GM12878 (cell line): Measurements from ENCODE around the gene TUNAR. TPM values are rescaled to one million over a fixed set of nuclear protein-coding genes. Genes with fewer than 3 reads are reported as not detected.

Experiments used
- ATAC-seq: fragments of 200-7000 bp; cut with Tn5 transposase; 3 replicates; pipeline ENCODE4 v1.9.1; 2020; ENCODE audit warnings: mild to moderate bottlenecking, moderate library complexity
- BruUV-seq: library from RNA; stranded (reverse); fragments of 400-500 nt; replicated peaks from 2 replicates; lab custom pipeline; 2021; lab: Mats Ljungman, UMichigan
- CTCF ChIA-PET: fragments of 300-600 bp; sonication (Branson Sonifier 250); formaldehyde crosslinking; extraction: SDS; loops from one replicate; lab custom pipeline; 2021; ENCODE audit warnings: inconsistent platforms; lab: Yijun Ruan, JAX
- POLR2A ChIA-PET: fragments of 350-600 bp; formaldehyde crosslinking; extraction: SDS; loops from one replicate; lab custom pipeline; 2021; ENCODE audit warnings: inconsistent platforms; lab: Charles Lee
- RAD21 ChIA-PET: fragments of 300-600 bp; sonication (Branson Sonifier 250); formaldehyde crosslinking; loops from one replicate; lab custom pipeline; 2023; ENCODE audit warnings: antibody characterized with exemption; ENCODE audit not compliant: unreplicated experiment; lab: Charles Lee
- SMC1A ChIA-PET: fragments of 300-600 bp; sonication (Branson Sonifier 250); formaldehyde crosslinking; loops from one replicate; lab custom pipeline; 2023; ENCODE audit not compliant: unreplicated experiment, uncharacterized antibody; lab: Charles Lee
- DNase-seq: peaks from one replicate; pipeline ENCODE4 v3.0.0-alpha.2; 2011; ENCODE audit warnings: low read depth, low spot score
- FAIRE-seq: peaks from 3 replicates; lab custom pipeline; 2011; peaks lifted over from hg19 to GRCh38; lab: Jason Lieb, UNC
- H2AFZ ChIP-seq: 2 replicates; pipeline ENCODE4 v1.6.0; 2011; ENCODE audit warnings: low read depth, low read length, control low read depth; ENCODE audit not compliant: control insufficient read depth
- H3K27ac ChIP-seq: 2 replicates; pipeline ENCODE4 v1.5.1; 2011; ENCODE audit warnings: control low read depth; ENCODE audit not compliant: control insufficient read depth, insufficient read depth
- H3K27me3 ChIP-seq, 2 experiments: replicated peaks in 1 of 2; 2 replicates each; pipeline versions ENCODE4 v1.6.0 to v1.6.1; 2011; ENCODE audit warnings: low read length in 1 of 2; ENCODE audit not compliant: control insufficient read depth in 2 of 2, insufficient read depth in 2 of 2
- H3K36me3 ChIP-seq, 2 experiments: 2 replicates each; pipeline ENCODE4 v1.5.1; 2011; ENCODE audit warnings: low read length in 1 of 2; ENCODE audit not compliant: control insufficient read depth in 2 of 2, insufficient read depth in 2 of 2
- H3K4me1 ChIP-seq: 2 replicates; pipeline ENCODE4 v1.6.1; 2011; ENCODE audit warnings: mild to moderate bottlenecking, low read length, moderate library complexity, mixed read lengths; ENCODE audit not compliant: control insufficient read depth, insufficient read depth
- H3K4me2 ChIP-seq: 2 replicates; pipeline ENCODE4 v1.6.0; 2011; ENCODE audit warnings: control low read depth; ENCODE audit not compliant: control insufficient read depth, insufficient read depth
- H3K4me3 ChIP-seq: fragments of 200-600 bp; sonication (generic); 2 replicates; pipeline ENCODE4 v1.5.1; 2016
- H3K79me2 ChIP-seq: 2 replicates; pipeline ENCODE4 v1.6.0; 2011; ENCODE audit warnings: low read length; ENCODE audit not compliant: control insufficient read depth, insufficient read depth
- H3K9ac ChIP-seq: 2 replicates; pipeline ENCODE4 v1.8.0; 2011; ENCODE audit warnings: low read length, control low read depth, mixed read lengths; ENCODE audit not compliant: control insufficient read depth, insufficient read depth
- H3K9me3 ChIP-seq: replicated peaks from 3 replicates; pipeline ENCODE4 v1.5.1; 2011; ENCODE audit warnings: mild to moderate bottlenecking, low read length; ENCODE audit not compliant: control insufficient read depth, insufficient read depth
- H4K20me1 ChIP-seq: 2 replicates; pipeline ENCODE4 v1.6.0; 2011; ENCODE audit not compliant: control insufficient read depth, insufficient read depth
- ATF7 ChIP-seq: fragments of 450-650 bp; IDR thresholded peaks from 2 replicates; pipeline ENCODE4 v1.6.1; 2016; ENCODE audit warnings: low read depth, mild to moderate bottlenecking
- FOXK2 ChIP-seq: fragments of 450-650 bp; IDR thresholded peaks from 2 replicates; pipeline ENCODE4 v1.6.1; 2017; ENCODE audit warnings: mild to moderate bottlenecking, moderate library complexity
- PAX5 ChIP-seq: IDR thresholded peaks from 2 replicates; pipeline ENCODE4 v1.6.1; 2011; ENCODE audit warnings: low read depth, low read length, borderline replicate concordance
- SIX5 ChIP-seq: IDR thresholded peaks from 2 replicates; pipeline ENCODE4 v1.6.1; 2011; ENCODE audit warnings: mild to moderate bottlenecking, low read depth, low read length, moderate library complexity; ENCODE audit not compliant: severe bottlenecking
- SREBF2 ChIP-seq: IDR thresholded peaks from 2 replicates; pipeline ENCODE4 v1.6.1; 2012; ENCODE audit warnings: mild to moderate bottlenecking, low read length
- ZNF687 ChIP-seq: fragments of 450-650 bp; IDR thresholded peaks from 2 replicates; pipeline ENCODE4 v1.6.1; 2017; ENCODE audit warnings: mild to moderate bottlenecking, moderate library complexity
- WGBS: methylation state at CpG from one replicate; pipeline ENCODE4 v1.1.6; 2016; ENCODE audit warnings: low lambda C conversion rate; ENCODE audit not compliant: insufficient replicate concordance, insufficient coverage; ENCODE audit errors: missing lambda C conversion rate; 5-methylcytosine and 5-hydroxymethylcytosine counted together
- in situ Hi-C: fragments of 300-500 bp; cut with MboI; formaldehyde crosslinking; loops from 9 replicates; pipeline ENCODE4 v1.14.3; 2018; ENCODE audit warnings: mixed read lengths
- intact Hi-C: fragments of 100-400 bp; cut with micrococcal nuclease; formaldehyde crosslinking; loops from one replicate; pipeline ENCODE4 v1.14.2; 2022; ENCODE audit not compliant: unreplicated experiment
- polyA plus RNA-seq, 11 experiments: library from polyadenylated mRNA; depleted of rRNA in 4 of 11; unstranded in 6 of 11; stranded (reverse) in 5 of 11; fragments of >200 nt; fragmentation: Nextera tagmentation in 4 of 11; fragmentation: Illumina TruSeq in 1 of 11; extraction: Ambion mirVana in 4 of 11; extraction: Trizol in 1 of 11; gene quantifications; 1 replicate in 1 of 11; 2 replicates in 10 of 11; pipeline versions ENCODE4 v1.2.1 to v1.2.3, GENCODE V29; 2011 to 2016; ENCODE audit warnings: inconsistent platforms in 2 of 11, missing spikeins in 2 of 11, low read depth in 1 of 11
- total RNA-seq, 4 experiments: library from RNA; depleted of rRNA in 3 of 4; stranded (reverse); fragments of >200 nt in 3 of 4; fragmentation: Illumina TruSeq in 1 of 4; extraction: Trizol in 1 of 4; gene quantifications; 2 replicates each; pipeline versions ENCODE4 v1.2.1 to v1.2.3, GENCODE V29; 2013 to 2021
- TF ChIP-seq, protein P1 (sequence below): fragments of 450-650 bp; IDR thresholded peaks from 2 replicates; pipeline ENCODE4 v1.6.1; 2017; ENCODE audit warnings: mild to moderate bottlenecking, moderate library complexity

TUNAR gene
- total and polyA plus RNA-seq, 10 of the 15 experiments (the other 5 are each of a cell fraction or from before 2014, with no cell fraction given): 0.02 TPM; not detected in 9

- in situ Hi-C loops (no loop called here), intact Hi-C loops (no loop called here)
- Histone ChIP-seq H3K79me2 (no peaks in the 10 kb centered on the region), H3K27ac (no peak overlapping the region), H3K4me1 (no peaks in the 10 kb centered on the region), H2AFZ (no peak overlapping the region), H3K4me2 (no peak overlapping the region), H3K9ac (no peak overlapping the region), H3K4me3 (no peak overlapping the region), H4K20me1 (no peaks in the 10 kb centered on the region), H3K27me3 (no peaks in the 10 kb centered on the region; a peak in 1 of 4 replicates), H3K9me3 (no peaks in the 10 kb centered on the region), H3K36me3 (no peaks in the 10 kb centered on the region)
- ChIA-PET CTCF (no interaction called here), POLR2A (no interaction called here), RAD21 (no interaction called here), SMC1A (interaction anchor here (0.6 kb wide), 1 partner anchor 1622 kb away, joined by 4 read pairs; no protein-coding TSS in a partner anchor)
- FAIRE-seq: no peak
- DNase-seq: no peak
- TF ChIP-seq PAX5 (no peak), ATF7 (0 out of 2 replicates have a peak, but pooled peaks have one; percentile 21), FOXK2 (no peak)
- no TSS peak for BruUV-seq
- no peak for ATAC-seq
- WGBS: 34% methylated on average over 4 of the region's 4 CpGs
Measured at GRCh38 chr14:95863295-95863694, 13.3 kb upstream of the TUNAR start.

DNA sequence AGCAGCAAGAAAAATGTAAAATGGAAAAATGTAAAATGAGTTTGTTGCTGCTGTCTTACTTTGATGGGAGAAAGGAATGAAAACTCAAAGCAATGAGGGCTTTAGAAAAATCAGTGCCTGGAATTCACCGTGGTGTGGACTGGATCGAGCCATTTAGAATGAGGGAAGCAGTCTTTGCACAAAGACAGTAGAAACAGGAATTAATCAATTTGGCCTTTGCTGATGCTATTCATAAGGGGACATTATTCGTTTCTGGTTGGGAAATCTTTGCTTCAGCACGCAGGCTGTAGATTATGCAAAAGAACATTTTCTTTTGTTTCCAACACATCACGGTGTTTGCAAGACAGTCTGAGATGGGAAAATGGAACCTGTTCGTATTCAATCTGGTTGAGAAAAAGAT, 6.9 kb upstream of the TUNAR start:
- RAD21 ChIA-PET: no interaction called here

More for the DNA sequence above, 6.9 kb upstream of the TUNAR start:
- H2AFZ ChIP-seq: no peak overlapping the region
- H3K36me3 ChIP-seq: no peaks in the 10 kb centered on the region
- ATAC-seq: no peak
- FAIRE-seq: no peak
- H3K9ac ChIP-seq: no peak overlapping the region
- H3K4me3 ChIP-seq: no peak overlapping the region
- H3K4me2 ChIP-seq: no peak overlapping the region
- TF ChIP-seq SREBF2 (no peak), ZNF687 (no peak), SIX5 (no peak)
- TF ChIP-seq, protein P1, sequence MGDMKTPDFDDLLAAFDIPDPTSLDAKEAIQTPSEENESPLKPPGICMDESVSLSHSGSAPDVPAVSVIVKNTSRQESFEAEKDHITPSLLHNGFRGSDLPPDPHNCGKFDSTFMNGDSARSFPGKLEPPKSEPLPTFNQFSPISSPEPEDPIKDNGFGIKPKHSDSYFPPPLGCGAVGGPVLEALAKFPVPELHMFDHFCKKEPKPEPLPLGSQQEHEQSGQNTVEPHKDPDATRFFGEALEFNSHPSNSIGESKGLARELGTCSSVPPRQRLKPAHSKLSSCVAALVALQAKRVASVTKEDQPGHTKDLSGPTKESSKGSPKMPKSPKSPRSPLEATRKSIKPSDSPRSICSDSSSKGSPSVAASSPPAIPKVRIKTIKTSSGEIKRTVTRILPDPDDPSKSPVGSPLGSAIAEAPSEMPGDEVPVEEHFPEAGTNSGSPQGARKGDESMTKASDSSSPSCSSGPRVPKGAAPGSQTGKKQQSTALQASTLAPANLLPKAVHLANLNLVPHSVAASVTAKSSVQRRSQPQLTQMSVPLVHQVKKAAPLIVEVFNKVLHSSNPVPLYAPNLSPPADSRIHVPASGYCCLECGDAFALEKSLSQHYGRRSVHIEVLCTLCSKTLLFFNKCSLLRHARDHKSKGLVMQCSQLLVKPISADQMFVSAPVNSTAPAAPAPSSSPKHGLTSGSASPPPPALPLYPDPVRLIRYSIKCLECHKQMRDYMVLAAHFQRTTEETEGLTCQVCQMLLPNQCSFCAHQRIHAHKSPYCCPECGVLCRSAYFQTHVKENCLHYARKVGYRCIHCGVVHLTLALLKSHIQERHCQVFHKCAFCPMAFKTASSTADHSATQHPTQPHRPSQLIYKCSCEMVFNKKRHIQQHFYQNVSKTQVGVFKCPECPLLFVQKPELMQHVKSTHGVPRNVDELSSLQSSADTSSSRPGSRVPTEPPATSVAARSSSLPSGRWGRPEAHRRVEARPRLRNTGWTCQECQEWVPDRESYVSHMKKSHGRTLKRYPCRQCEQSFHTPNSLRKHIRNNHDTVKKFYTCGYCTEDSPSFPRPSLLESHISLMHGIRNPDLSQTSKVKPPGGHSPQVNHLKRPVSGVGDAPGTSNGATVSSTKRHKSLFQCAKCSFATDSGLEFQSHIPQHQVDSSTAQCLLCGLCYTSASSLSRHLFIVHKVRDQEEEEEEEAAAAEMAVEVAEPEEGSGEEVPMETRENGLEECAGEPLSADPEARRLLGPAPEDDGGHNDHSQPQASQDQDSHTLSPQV: no peak
- 39% methylated on average over 6 of the region's 6 CpGs for WGBS
- DNase-seq: no peak
- ChIA-PET SMC1A (interaction anchor here (1.2 kb wide), 1 partner anchor 9 kb away, joined by 3 read pairs; no protein-coding TSS in a partner anchor), POLR2A (no interaction called here), CTCF (no interaction called here)
- peaks cover 0 to 3% of the 10 kb centered on the region in 2 experiments; a peak in 1 of 4 replicates for H3K27me3 ChIP-seq
- in situ Hi-C loops (no loop called here), intact Hi-C loops (no loop called here)
- H3K27ac ChIP-seq: no peak overlapping the region
- no peaks in the 10 kb centered on the region for H3K9me3 ChIP-seq
- no peaks in the 10 kb centered on the region for H4K20me1 ChIP-seq
- H3K79me2 ChIP-seq: no peaks in the 10 kb centered on the region
- no peaks in the 10 kb centered on the region for H3K4me1 ChIP-seq
- no TSS peak for BruUV-seq
